ENCODE data around the gene TRANK1.

GRCh38 chr3:36866368-36866767 lies 78.5 kb downstream of the TRANK1 start:
- no peak for TF ChIP-seq POLR2AphosphoS5 (IDR thresholded peaks at IDR 0.05)
- TF ChIP-seq POLR2A (IDR thresholded peaks at IDR 0.05) = no peak
- TF ChIP-seq CTCF (IDR thresholded peaks at IDR 0.05) = no peak

All from upper lobe of left lung (tissue), 4 donors.